OCI-LY1 (cell line): Measurements from ENCODE around the gene SCUBE2.

Source experiments
- CTCF ChIP-seq: fragments of 200-600 bp; sonication (generic), shearing (Covaris generic); IDR thresholded peaks from 2 replicates; pipeline ENCODE4 v1.5.1; 2017; ENCODE audit warnings: mild to moderate bottlenecking, antibody characterized with exemption, low read length, moderate library complexity, mixed read lengths
- EZH2 ChIP-seq: fragments of 200-600 bp; sonication (generic), shearing (Covaris generic); IDR thresholded peaks from 2 replicates; pipeline ENCODE4 v1.8.0; 2017; ENCODE audit warnings: borderline replicate concordance, mixed run types, mild to moderate bottlenecking, antibody characterized with exemption, low read length, moderate library complexity, mixed read lengths

DNA sequence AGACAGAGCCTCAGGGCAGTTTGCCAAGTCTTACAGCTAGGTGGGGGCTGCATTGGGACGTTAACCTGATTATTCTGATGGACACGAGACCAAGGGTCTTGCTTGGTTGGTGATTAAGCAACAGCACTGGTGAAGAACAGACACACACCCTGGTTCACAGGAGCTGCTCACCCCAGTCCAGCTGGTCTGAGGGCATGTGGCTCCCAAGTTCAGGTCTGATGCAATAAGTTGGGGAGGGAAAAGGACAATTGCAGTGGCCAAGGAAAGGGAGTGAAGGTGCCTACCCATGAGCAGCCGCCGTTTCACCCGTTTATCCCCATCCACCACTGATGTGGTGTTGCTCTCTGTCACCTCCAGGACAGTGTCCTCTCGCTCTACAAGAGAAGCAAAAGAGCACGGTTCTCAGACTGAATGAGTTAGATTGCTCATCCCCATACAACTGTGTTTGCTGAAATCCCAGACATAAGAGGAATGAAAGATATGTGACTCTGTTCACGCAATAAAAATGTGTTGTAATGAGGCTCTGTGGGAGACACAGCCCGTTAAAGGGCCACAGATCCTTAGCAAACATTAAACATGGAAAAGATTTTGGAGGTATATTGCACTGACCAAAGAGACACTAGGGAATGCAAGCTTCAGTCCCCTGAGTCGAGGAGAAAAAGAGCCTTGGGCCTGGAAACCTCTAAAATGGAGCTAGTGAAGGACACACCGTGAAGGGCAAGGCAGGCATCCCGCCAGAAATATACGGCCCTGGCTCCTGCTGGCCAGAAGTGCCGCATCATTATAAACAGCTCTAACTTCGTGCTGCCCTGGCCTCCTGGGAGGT, 25.6 kb downstream of the SCUBE2 start:
- TF ChIP-seq CTCF (no peak), EZH2 (no peak)
